Mesodermal cell (in vitro differentiated cells): ENCODE measurements around the gene MLX.

ENCODE experiments used
- H3K27ac ChIP-seq: 2 replicates; pipeline ENCODE4 v1.7.0; 2013; ENCODE audit warnings: mild to moderate bottlenecking, low read depth, low read length, moderate library complexity; ENCODE audit not compliant: severe bottlenecking
- H3K36me3 ChIP-seq: 2 replicates; pipeline ENCODE4 v1.7.1; 2013; ENCODE audit warnings: mild to moderate bottlenecking, low read length, moderate library complexity; ENCODE audit not compliant: control insufficient read depth, insufficient read depth
- H3K4me1 ChIP-seq: one replicate; pipeline ENCODE4 v1.7.1; 2013; ENCODE audit warnings: mild to moderate bottlenecking, low read length; ENCODE audit not compliant: insufficient read depth, control insufficient read depth, poor library complexity, severe bottlenecking
- H3K4me3 ChIP-seq: 2 replicates; pipeline ENCODE4 v1.7.0; 2013; ENCODE audit warnings: low read length, control low read depth, mild to moderate bottlenecking; ENCODE audit not compliant: insufficient read depth, poor library complexity, severe bottlenecking; ENCODE audit errors: extremely low read depth
- H3K9me3 ChIP-seq: 2 replicates; pipeline ENCODE4 v1.7.1; 2013; ENCODE audit warnings: mild to moderate bottlenecking, low read length, moderate library complexity; ENCODE audit not compliant: control insufficient read depth
- WGBS, 2 experiments: methylation state at CpG; one replicate each; pipeline ENCODE4 v1.1.5; 2013; ENCODE audit warnings: missing lambda C conversion rate in 2 of 2; ENCODE audit not compliant: insufficient coverage in 2 of 2; 5-methylcytosine and 5-hydroxymethylcytosine counted together

Gene MLX

GRCh38 chr17:42522798-42523278 is 44.1 kb upstream of the MLX start:
- peaks cover 56% of the 10 kb centered on the region for H3K4me1 ChIP-seq
- 89 to 94% methylated on average over 5 of the region's 8 CpGs for WGBS, 2 experiments
- no peak overlapping the region for H3K4me3 ChIP-seq
- H3K36me3 ChIP-seq = peaks cover 15% of the 10 kb centered on the region
- H3K9me3 ChIP-seq = no peaks in the 10 kb centered on the region
- H3K27ac ChIP-seq = no peak overlapping the region

GRCh38 chr17:42525221-42525620 is 41.7 kb upstream of the MLX start:
- H3K9me3 ChIP-seq = no peaks in the 10 kb centered on the region
- H3K36me3 ChIP-seq = peaks cover 15% of the 10 kb centered on the region
- no peak overlapping the region for H3K27ac ChIP-seq
- H3K4me1 ChIP-seq = peaks cover 42% of the 10 kb centered on the region
- H3K4me3 ChIP-seq = no peak overlapping the region
- WGBS, 2 experiments = 83 to 100% methylated on average over 1 of the region's 2 CpGs

GRCh38 chr17:42526031-42526444 is 40.9 kb upstream of the MLX start:
- H3K4me1 ChIP-seq = peaks cover 40% of the 10 kb centered on the region
- peak overlapping the region; percentile 29 for H3K27ac ChIP-seq
- H3K4me3 ChIP-seq = no peak overlapping the region
- peaks cover 15% of the 10 kb centered on the region for H3K36me3 ChIP-seq
- no peaks in the 10 kb centered on the region for H3K9me3 ChIP-seq
- WGBS, 2 experiments = 86 to 93% methylated on average over 1 to 2 of the region's 6 CpGs

- WGBS, 2 experiments = 86 to 94% methylated on average over 1 to 2 of the region's 6 CpGs
- Histone ChIP-seq H3K4me3 (no peak overlapping the region), H3K27ac (no peak overlapping the region), H3K36me3 (peaks cover 3% of the 10 kb centered on the region), H3K9me3 (no peaks in the 10 kb centered on the region), H3K4me1 (peaks cover 31% of the 10 kb centered on the region)
Observed at GRCh38 chr17:42527932-42528331, 39.0 kb upstream of the MLX start.

- Histone ChIP-seq H3K36me3 (no peaks in the 10 kb centered on the region), H3K9me3 (no peaks in the 10 kb centered on the region), H3K4me3 (no peak overlapping the region), H3K4me1 (peaks cover 26% of the 10 kb centered on the region), H3K27ac (no peak overlapping the region)
- WGBS, 2 experiments = 89 to 96% methylated on average over 3 of the region's 3 CpGs
Observed at GRCh38 chr17:42529061-42529460, 37.8 kb upstream of the MLX start.

- Histone ChIP-seq H3K9me3 (no peaks in the 10 kb centered on the region), H3K4me1 (peaks cover 26% of the 10 kb centered on the region), H3K27ac (no peak overlapping the region), H3K4me3 (no peak overlapping the region), H3K36me3 (no peaks in the 10 kb centered on the region)
- 84 to 91% methylated on average over 1 to 2 of the region's 2 CpGs for WGBS, 2 experiments
Observed at GRCh38 chr17:42530952-42531454, 35.9 kb upstream of the MLX start.

- Histone ChIP-seq H3K27ac (peak overlapping the region; percentile 73), H3K36me3 (no peaks in the 10 kb centered on the region)
Observed at GRCh38 chr17:42531455-42532354, 35.2 kb upstream of the MLX start.

GRCh38 chr17:42535155-42536047 is 31.5 kb upstream of the MLX start:
- Histone ChIP-seq H3K36me3 (peaks cover 16% of the 10 kb centered on the region), H3K4me3 (peak overlapping the region; percentile 51), H3K27ac (no peak overlapping the region), H3K4me1 (peaks cover 15% of the 10 kb centered on the region), H3K9me3 (no peaks in the 10 kb centered on the region)
- WGBS, 2 experiments = 63 to 64% methylated on average over 22 to 24 of the region's 26 CpGs

More at GRCh38 chr17:42531455-42532354, 35.2 kb upstream of the MLX start:
- Histone ChIP-seq H3K4me3 (peak overlapping the region; percentile 26), H3K4me1 (peaks cover 25% of the 10 kb centered on the region), H3K9me3 (no peaks in the 10 kb centered on the region)
- WGBS, 2 experiments = 18 to 24% methylated on average over 44 to 60 of the region's 60 CpGs

- H3K36me3 ChIP-seq = peaks cover 16% of the 10 kb centered on the region
- H3K9me3 ChIP-seq = no peaks in the 10 kb centered on the region
- H3K27ac ChIP-seq = peak within 1 kb of the TSS; percentile 64
- H3K4me1 ChIP-seq = peaks cover 10% of the 10 kb centered on the region
- peak within 1 kb of the TSS; percentile 51 for H3K4me3 ChIP-seq
- 0 to 1% methylated on average over 31 to 33 of the region's 40 CpGs for WGBS, 2 experiments
Observed at GRCh38 chr17:42536048-42536371, 30.9 kb upstream of the MLX start, which contains the start of gene NAGLU. Gene NAGLU, plus strand, starts transcription at chr17:42536241. Its CDS starts 32 bp downstream, at chr17:42536273.

GRCh38 chr17:42536372-42537155 is 30.3 kb upstream of the MLX start:
- H3K4me3 ChIP-seq = peak overlapping the region; percentile 51
- peak overlapping the region; percentile 64 for H3K27ac ChIP-seq
- WGBS, 2 experiments = 2% methylated on average over 50 to 53 of the region's 65 CpGs
- peaks cover 16% of the 10 kb centered on the region for H3K36me3 ChIP-seq
- H3K4me1 ChIP-seq = peaks cover 13% of the 10 kb centered on the region
- H3K9me3 ChIP-seq = no peaks in the 10 kb centered on the region
